A673 (cell line): Measurements from ENCODE around the gene PDGFC. TPM values are rescaled to one million over a fixed set of nuclear protein-coding genes. Genes with fewer than 3 reads are reported as not detected.

Experiments
- BruUV-seq: library from RNA; stranded (reverse); fragments of 400-500 nt; replicated peaks from 2 replicates; lab custom pipeline; 2021; lab: Mats Ljungman, UMichigan
- CTCF ChIA-PET: fragments of 300-600 bp; sonication (Branson Sonifier 250); formaldehyde crosslinking; loops from one replicate; lab custom pipeline; 2022; ENCODE audit warnings: antibody characterized with exemption; lab: Charles Lee
- POLR2A ChIA-PET: fragments of 300-600 bp; sonication (Branson Sonifier 250); formaldehyde crosslinking; loops from one replicate; lab custom pipeline; 2022; ENCODE audit warnings: antibody characterized with exemption; ENCODE audit not compliant: low non-redundant PET; lab: Charles Lee
- DNase-seq: peaks from one replicate; pipeline ENCODE4 v3.0.0-alpha.2; 2015; ENCODE audit warnings: low spot score
- H3K27ac ChIP-seq: fragments of 200-600 bp; sonication (generic); 2 replicates; pipeline ENCODE4 v1.5.1; 2016; ENCODE audit warnings: mixed run types, low read depth, mild to moderate bottlenecking, mixed read lengths, antibody characterized with exemption, low read length; ENCODE audit not compliant: poor library complexity, severe bottlenecking
- H3K27me3 ChIP-seq: fragments of 200-600 bp; sonication (generic); replicated peaks from 2 replicates; pipeline ENCODE4 v1.6.1; 2017; ENCODE audit warnings: mixed run types, low read depth, mild to moderate bottlenecking, mixed read lengths, antibody characterized with exemption, low read length; ENCODE audit not compliant: insufficient read depth, poor library complexity
- H3K36me3 ChIP-seq: fragments of 200-600 bp; sonication (generic); 2 replicates; pipeline ENCODE4 v1.6.1; 2016; ENCODE audit warnings: mixed run types, mild to moderate bottlenecking, mixed read lengths, antibody characterized with exemption, low read length; ENCODE audit not compliant: insufficient read depth, poor library complexity, severe bottlenecking
- H3K4me1 ChIP-seq: fragments of 200-600 bp; sonication (generic); 2 replicates; pipeline ENCODE4 v1.6.1; 2017; ENCODE audit warnings: mixed run types, mild to moderate bottlenecking, mixed read lengths, antibody characterized with exemption, low read length; ENCODE audit not compliant: insufficient read depth, poor library complexity, severe bottlenecking
- H3K4me3 ChIP-seq: fragments of 200-600 bp; sonication (generic); 2 replicates; pipeline ENCODE4 v1.5.1; 2016; ENCODE audit warnings: low read depth, mixed run types, mild to moderate bottlenecking, mixed read lengths, low read length; ENCODE audit not compliant: poor library complexity, severe bottlenecking
- H3K9me3 ChIP-seq: fragments of 200-600 bp; sonication (generic); 2 replicates; pipeline ENCODE4 v1.6.1; 2016; ENCODE audit warnings: mixed run types, low read depth, mild to moderate bottlenecking, mixed read lengths, antibody characterized with exemption, low read length; ENCODE audit not compliant: poor library complexity, severe bottlenecking
- CTCF ChIP-seq: fragments of 300-800, 200-600 bp; sonication (generic); conservative IDR thresholded peaks from 2 replicates; pipeline ENCODE4 v1.5.1; 2017; ENCODE audit warnings: low read depth, mild to moderate bottlenecking, antibody characterized with exemption, low read length, moderate library complexity, mixed read lengths
- EZH2 ChIP-seq: fragments of 200-600 bp; sonication (generic); IDR thresholded peaks from 2 replicates; pipeline ENCODE4 v1.6.1; 2017; ENCODE audit warnings: borderline replicate concordance, low read depth, mild to moderate bottlenecking, mixed read lengths, antibody characterized with exemption, low read length; ENCODE audit not compliant: poor library complexity, severe bottlenecking
- intact Hi-C: fragments of 100-400 bp; cut with micrococcal nuclease; formaldehyde crosslinking; loops from one replicate; pipeline ENCODE4 v1.10.0; 2022; ENCODE audit not compliant: unreplicated experiment
- total RNA-seq: library from RNA; stranded (reverse); gene quantifications from 2 replicates; pipeline ENCODE4 v1.2.3, GENCODE V29; 2021

Gene PDGFC
- total RNA-seq, 1 experiment from 2014 or later = 28.0 TPM

GRCh38 chr4:156892805-156893204 lies 78.8 kb downstream of the PDGFC start:
- TF ChIP-seq CTCF = no peak
- TF ChIP-seq EZH2 = no peak
- no TSS peak for BruUV-seq
- intact Hi-C loops = no loop called here
- H3K27ac ChIP-seq = no peak overlapping the region
- no peaks in the 10 kb centered on the region for H3K9me3 ChIP-seq
- DNase-seq = no peak
- H3K36me3 ChIP-seq = no peaks in the 10 kb centered on the region
- H3K27me3 ChIP-seq = no peaks in the 10 kb centered on the region
- H3K4me1 ChIP-seq = peaks cover 34% of the 10 kb centered on the region
- CTCF ChIA-PET = no interaction called here
- no peak overlapping the region for H3K4me3 ChIP-seq
- POLR2A ChIA-PET = no interaction called here

- Histone ChIP-seq H3K36me3 (no peaks in the 10 kb centered on the region), H3K27me3 (no peaks in the 10 kb centered on the region), H3K9me3 (peaks cover 9% of the 10 kb centered on the region), H3K27ac (no peak overlapping the region), H3K4me1 (peaks cover 18% of the 10 kb centered on the region), H3K4me3 (no peak overlapping the region)
- CTCF ChIA-PET = no interaction called here
- POLR2A ChIA-PET = interaction anchor here (0.6 kb wide), 1 partner anchor 203 kb away, joined by 3 read pairs; no protein-coding TSS in a partner anchor
- intact Hi-C loops = no loop called here
- TF ChIP-seq CTCF = no peak
- TF ChIP-seq EZH2 = no peak
- DNase-seq = no peak
- no TSS peak for BruUV-seq
Observed at GRCh38 chr4:156889616-156890594, 81.7 kb downstream of the PDGFC start.

DNA sequence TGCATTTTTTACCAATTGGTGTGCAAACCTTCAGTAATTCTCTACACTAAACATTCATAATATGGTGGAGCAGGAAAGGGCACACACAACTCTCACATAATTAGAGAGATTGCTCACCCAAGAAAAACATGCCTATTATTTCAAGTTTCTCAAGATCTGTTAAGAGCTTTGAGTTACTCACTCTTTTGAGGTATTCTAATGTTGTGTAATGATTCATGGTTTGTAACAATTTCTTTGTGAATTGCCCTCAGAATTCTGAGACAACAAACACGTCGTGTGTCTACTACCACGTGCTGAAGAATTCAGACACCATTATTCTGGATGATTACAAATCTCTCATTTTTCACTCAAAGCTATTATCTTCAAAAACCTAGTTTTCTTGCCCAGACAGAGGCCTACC lies 82.8 kb downstream of the PDGFC start:
- TF ChIP-seq CTCF = no peak
- no peak for TF ChIP-seq EZH2
- BruUV-seq = no TSS peak
- peaks cover 9% of the 10 kb centered on the region for H3K9me3 ChIP-seq
- no peak overlapping the region for H3K27ac ChIP-seq
- ChIA-PET CTCF (no interaction called here), POLR2A (no interaction called here)
- H3K27me3 ChIP-seq = no peaks in the 10 kb centered on the region
- DNase-seq = no peak
- intact Hi-C loops = no loop called here
- no peaks in the 10 kb centered on the region for H3K36me3 ChIP-seq
- H3K4me3 ChIP-seq = no peak overlapping the region
- H3K4me1 ChIP-seq = peaks cover 6% of the 10 kb centered on the region
